Astrocyte (in vitro differentiated cells and primary cell): ENCODE results near the gene TLR2.

Source experiments
- EZH2 ChIP-seq: IDR thresholded peaks from 2 replicates; pipeline ENCODE4 v1.6.1; 2012; ENCODE audit warnings: mild to moderate bottlenecking, low read length, inconsistent platforms; ENCODE audit not compliant: insufficient read depth
- TF ChIP-seq, protein P1 (sequence below): IDR thresholded peaks from 2 replicates; pipeline ENCODE4 v1.5.1; 2011; ENCODE audit warnings: low read depth, mild to moderate bottlenecking, inconsistent platforms, low read length, moderate library complexity; ENCODE audit not compliant: insufficient read depth

DNA sequence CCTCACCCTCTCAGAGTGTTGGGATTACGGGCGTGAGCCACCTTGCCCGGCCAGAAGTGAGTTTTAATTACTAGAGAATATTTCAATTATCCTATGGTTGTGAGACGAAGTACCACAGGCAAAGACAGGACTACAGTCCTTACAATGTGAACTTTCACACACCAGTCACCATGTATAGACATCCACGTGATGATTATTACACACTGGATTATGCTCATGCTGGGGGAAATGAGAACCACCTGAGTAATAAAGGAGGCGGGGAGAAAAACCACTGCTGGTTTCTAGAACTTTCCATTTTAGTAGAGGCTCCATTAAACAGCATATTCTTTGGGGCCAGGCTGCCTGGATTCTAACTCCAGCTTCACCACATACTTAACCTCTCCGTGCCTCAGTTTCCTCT lies 42.5 kb upstream of the TLR2 start:
- TF ChIP-seq, protein P1, sequence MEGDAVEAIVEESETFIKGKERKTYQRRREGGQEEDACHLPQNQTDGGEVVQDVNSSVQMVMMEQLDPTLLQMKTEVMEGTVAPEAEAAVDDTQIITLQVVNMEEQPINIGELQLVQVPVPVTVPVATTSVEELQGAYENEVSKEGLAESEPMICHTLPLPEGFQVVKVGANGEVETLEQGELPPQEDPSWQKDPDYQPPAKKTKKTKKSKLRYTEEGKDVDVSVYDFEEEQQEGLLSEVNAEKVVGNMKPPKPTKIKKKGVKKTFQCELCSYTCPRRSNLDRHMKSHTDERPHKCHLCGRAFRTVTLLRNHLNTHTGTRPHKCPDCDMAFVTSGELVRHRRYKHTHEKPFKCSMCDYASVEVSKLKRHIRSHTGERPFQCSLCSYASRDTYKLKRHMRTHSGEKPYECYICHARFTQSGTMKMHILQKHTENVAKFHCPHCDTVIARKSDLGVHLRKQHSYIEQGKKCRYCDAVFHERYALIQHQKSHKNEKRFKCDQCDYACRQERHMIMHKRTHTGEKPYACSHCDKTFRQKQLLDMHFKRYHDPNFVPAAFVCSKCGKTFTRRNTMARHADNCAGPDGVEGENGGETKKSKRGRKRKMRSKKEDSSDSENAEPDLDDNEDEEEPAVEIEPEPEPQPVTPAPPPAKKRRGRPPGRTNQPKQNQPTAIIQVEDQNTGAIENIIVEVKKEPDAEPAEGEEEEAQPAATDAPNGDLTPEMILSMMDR = no peak
- TF ChIP-seq EZH2 = no peak
